Measurements from ENCODE around the gene SEMA3E. TPM values are rescaled to one million over a fixed set of nuclear protein-coding genes. Genes with fewer than 3 reads are reported as not detected.

Gene SEMA3E
- total RNA-seq, 1 donor from 2014 or later, result not detected

- Mint-ChIP-seq H3K4me1 (no peaks in the 10 kb centered on the region), H3K27ac (no peak overlapping the region), H3K27me3 (no peaks in the 10 kb centered on the region), H3K9me3 (no peaks in the 10 kb centered on the region), H3K36me3 (ENCODE audit: low read depth) (no peaks in the 10 kb centered on the region), H3K4me3 (no peak overlapping the region)
- DNase-seq, result no peak
- intact Hi-C loops (cut with micrococcal nuclease), result no loop called here
These were observed 35.7 kb downstream of the SEMA3E start for GRCh38 chr7:83613232-83613631.

DNA sequence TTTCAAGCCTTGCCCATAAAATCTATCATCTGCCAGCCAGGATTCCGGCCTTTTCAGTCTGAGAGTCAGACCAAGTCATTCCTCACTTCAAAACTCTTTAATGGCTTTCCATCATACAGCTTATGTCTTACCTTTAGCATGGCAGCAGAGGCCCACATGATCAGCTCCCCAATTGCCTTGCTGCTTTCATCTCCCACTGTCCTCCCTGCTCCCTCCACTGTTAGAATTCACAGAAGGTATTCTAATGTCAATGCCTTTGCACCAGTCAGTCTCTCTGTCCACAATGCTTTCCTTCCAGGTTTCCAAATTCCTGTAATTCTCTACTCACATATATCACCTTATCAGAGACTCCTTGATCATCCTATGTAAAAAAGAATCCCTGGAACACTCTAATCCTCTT lies 37.2 kb downstream of the SEMA3E start:
- no peak for DNase-seq
- no peaks in the 10 kb centered on the region for H3K4me1 Mint-ChIP-seq
- H3K27ac Mint-ChIP-seq, result no peak overlapping the region
- H3K4me3 Mint-ChIP-seq, result no peak overlapping the region
- H3K36me3 Mint-ChIP-seq (ENCODE audit: low read depth), result no peaks in the 10 kb centered on the region
- intact Hi-C loops (cut with micrococcal nuclease), result no loop called here
- no peaks in the 10 kb centered on the region for H3K27me3 Mint-ChIP-seq
- no peaks in the 10 kb centered on the region for H3K9me3 Mint-ChIP-seq

GRCh38 chr7:83610649-83611304 lies 38.2 kb downstream of the SEMA3E start:
- Mint-ChIP-seq H3K27me3 (no peaks in the 10 kb centered on the region), H3K36me3 (ENCODE audit: low read depth) (no peaks in the 10 kb centered on the region), H3K9me3 (no peaks in the 10 kb centered on the region), H3K27ac (no peak overlapping the region), H3K4me1 (no peaks in the 10 kb centered on the region), H3K4me3 (no peak overlapping the region)
- intact Hi-C loops (cut with micrococcal nuclease), result no loop called here
- DNase-seq, result no peak

DNA sequence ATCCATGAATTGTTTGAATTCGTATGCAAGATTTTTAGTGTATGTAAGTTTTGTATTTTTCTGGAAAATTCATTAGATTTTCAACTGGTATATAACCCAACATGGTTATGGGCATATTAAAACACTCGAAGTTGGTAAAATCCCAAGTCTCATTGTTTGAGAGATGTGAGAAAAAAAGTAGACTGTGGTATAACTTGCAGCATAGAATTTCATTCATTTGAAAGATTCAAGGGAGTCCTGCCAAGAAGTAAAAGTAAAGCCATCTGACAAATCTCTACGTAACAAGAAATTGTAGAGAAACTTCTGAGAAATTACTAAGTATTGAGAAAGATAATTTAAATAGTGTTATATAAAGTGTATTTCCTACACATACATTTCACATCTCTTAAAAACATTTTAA lies 40.2 kb downstream of the SEMA3E start:
- no peaks in the 10 kb centered on the region for H3K9me3 Mint-ChIP-seq
- H3K27me3 Mint-ChIP-seq, result no peaks in the 10 kb centered on the region
- DNase-seq, result no peak
- H3K4me1 Mint-ChIP-seq, result no peaks in the 10 kb centered on the region
- intact Hi-C loops (cut with micrococcal nuclease), result no loop called here
- no peak overlapping the region for H3K4me3 Mint-ChIP-seq
- H3K27ac Mint-ChIP-seq, result no peak overlapping the region
- H3K36me3 Mint-ChIP-seq (ENCODE audit: low read depth), result no peaks in the 10 kb centered on the region

DNA sequence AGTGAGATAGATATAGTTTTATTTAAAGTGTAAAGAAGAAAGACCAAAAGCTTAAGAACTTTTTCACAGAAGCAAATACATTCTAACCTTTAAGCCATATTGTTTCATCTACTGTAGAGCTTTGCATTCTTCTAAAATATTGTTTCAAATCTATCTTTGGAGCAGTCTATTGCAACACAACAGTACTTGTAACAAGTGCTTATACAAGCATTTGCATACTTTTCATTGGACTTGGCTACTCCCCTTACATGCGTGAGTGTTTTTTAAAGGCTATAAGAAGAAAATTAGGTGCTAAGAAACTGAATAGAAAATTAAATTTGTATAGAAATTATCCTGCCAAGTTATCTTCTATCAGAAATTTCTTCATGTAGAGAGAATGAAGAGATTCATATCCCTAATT lies 45.3 kb downstream of the SEMA3E start:
- intact Hi-C loops (cut with micrococcal nuclease), result no loop called here
- no peak overlapping the region for H3K4me3 Mint-ChIP-seq
- H3K9me3 Mint-ChIP-seq, result no peaks in the 10 kb centered on the region
- no peaks in the 10 kb centered on the region for H3K4me1 Mint-ChIP-seq
- H3K27me3 Mint-ChIP-seq, result no peaks in the 10 kb centered on the region
- H3K36me3 Mint-ChIP-seq (ENCODE audit: low read depth), result no peaks in the 10 kb centered on the region
- H3K27ac Mint-ChIP-seq, result no peak overlapping the region
- no peak for DNase-seq

GRCh38 chr7:83599131-83599530 lies 49.8 kb downstream of the SEMA3E start:
- Mint-ChIP-seq H3K27ac (no peak overlapping the region), H3K4me1 (no peaks in the 10 kb centered on the region), H3K36me3 (ENCODE audit: low read depth) (no peaks in the 10 kb centered on the region), H3K4me3 (no peak overlapping the region), H3K27me3 (no peaks in the 10 kb centered on the region), H3K9me3 (no peaks in the 10 kb centered on the region)
- intact Hi-C loops (cut with micrococcal nuclease), result no loop called here
- no peak for DNase-seq

GRCh38 chr7:83593921-83594475 lies 54.9 kb downstream of the SEMA3E start:
- H3K4me3 Mint-ChIP-seq, result no peak overlapping the region
- no peaks in the 10 kb centered on the region for H3K36me3 Mint-ChIP-seq (ENCODE audit: low read depth)
- H3K27me3 Mint-ChIP-seq, result no peaks in the 10 kb centered on the region
- DNase-seq, result no peak
- intact Hi-C loops (cut with micrococcal nuclease), result no loop called here
- no peak overlapping the region for H3K27ac Mint-ChIP-seq
- H3K9me3 Mint-ChIP-seq, result no peaks in the 10 kb centered on the region
- H3K4me1 Mint-ChIP-seq, result no peaks in the 10 kb centered on the region

DNA sequence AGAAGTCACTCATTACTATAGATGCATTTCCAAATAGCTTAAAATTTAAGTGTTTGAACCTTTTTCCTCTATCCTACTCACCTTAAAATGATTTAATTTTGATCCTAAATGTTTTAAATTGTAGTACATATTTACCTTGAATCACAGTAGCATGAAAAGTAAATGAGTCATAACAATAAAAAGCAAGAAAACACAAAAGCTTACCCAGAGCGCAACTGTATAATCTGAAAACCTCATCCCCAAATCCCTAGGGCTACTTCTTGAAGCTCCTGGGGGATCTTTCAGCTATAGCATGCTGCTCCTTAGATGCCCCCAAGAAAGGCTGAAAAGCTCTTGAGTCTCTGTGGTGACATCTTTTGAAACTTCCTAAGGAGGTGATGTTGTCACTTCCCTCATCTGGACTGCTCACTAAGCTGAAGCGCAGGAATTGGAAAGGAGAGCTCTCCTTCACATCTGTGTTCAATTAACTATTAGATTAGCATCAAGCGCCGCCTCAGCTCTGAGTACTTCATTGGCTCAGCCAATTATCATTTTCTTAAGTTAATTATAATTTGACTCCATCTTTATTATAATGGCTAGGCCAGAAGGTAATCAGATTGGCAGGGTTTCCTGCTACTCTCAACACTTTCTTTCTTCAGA lies 60.2 kb downstream of the SEMA3E start:
- Mint-ChIP-seq H3K4me3 (no peak overlapping the region), H3K27ac (no peak overlapping the region), H3K4me1 (no peaks in the 10 kb centered on the region), H3K9me3 (no peaks in the 10 kb centered on the region), H3K36me3 (ENCODE audit: low read depth) (no peaks in the 10 kb centered on the region), H3K27me3 (no peaks in the 10 kb centered on the region)
- no peak for DNase-seq
- intact Hi-C loops (cut with micrococcal nuclease), result no loop called here

DNA sequence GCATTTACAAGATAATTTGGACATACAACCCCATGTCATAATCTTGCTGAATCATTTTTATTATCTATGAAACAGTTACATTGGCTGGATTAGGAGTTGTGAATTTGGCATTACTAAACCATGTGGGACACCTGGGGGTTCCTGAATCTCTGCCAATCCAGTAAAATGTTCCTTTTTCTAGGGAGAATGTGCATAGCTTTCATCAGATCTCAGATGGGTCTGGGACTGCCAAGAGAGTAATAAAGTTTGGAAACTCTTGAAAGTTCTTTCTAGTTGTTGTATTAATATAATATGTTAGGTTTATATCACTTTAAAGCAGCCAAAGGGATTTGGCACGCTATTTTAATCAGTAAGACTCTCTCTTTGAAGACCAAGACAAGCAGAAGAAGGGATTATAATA lies 62.7 kb downstream of the SEMA3E start:
- H3K4me3 Mint-ChIP-seq, result no peak overlapping the region

GRCh38 chr7:83581667-83582435 lies 67.1 kb downstream of the SEMA3E start:
- intact Hi-C loops (cut with micrococcal nuclease), result no loop called here
- Mint-ChIP-seq H3K27ac (no peak overlapping the region), H3K9me3 (no peaks in the 10 kb centered on the region), H3K36me3 (ENCODE audit: low read depth) (no peaks in the 10 kb centered on the region), H3K27me3 (no peaks in the 10 kb centered on the region), H3K4me1 (no peaks in the 10 kb centered on the region), H3K4me3 (no peak overlapping the region)
- no peak for DNase-seq

More for the DNA sequence above, 62.7 kb downstream of the SEMA3E start:
- no peak for DNase-seq
- Mint-ChIP-seq H3K4me1 (no peaks in the 10 kb centered on the region), H3K27ac (no peak overlapping the region), H3K36me3 (ENCODE audit: low read depth) (no peaks in the 10 kb centered on the region), H3K9me3 (no peaks in the 10 kb centered on the region), H3K27me3 (no peaks in the 10 kb centered on the region)
- intact Hi-C loops (cut with micrococcal nuclease), result no loop called here

DNA sequence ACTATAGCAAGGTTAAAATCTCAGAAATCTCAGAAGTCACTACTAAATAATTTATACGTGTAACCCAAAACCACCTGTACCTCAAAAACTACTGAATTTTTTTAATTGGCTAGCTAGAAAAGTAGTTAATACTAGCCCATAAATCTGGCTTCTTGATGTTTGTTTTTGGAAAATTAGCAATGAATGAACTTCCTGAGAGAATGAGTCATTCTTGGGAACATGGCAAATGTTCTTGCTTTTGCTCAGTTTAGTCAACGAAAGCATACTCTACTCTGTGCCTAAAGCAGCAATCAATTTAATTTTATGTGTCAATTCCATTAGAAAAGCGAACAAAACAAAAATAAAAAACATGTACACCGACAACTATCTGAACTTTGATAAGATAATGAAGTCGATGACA lies 69.2 kb downstream of the SEMA3E start:
- Mint-ChIP-seq H3K27me3 (no peaks in the 10 kb centered on the region), H3K9me3 (no peaks in the 10 kb centered on the region), H3K4me3 (no peak overlapping the region), H3K27ac (no peak overlapping the region), H3K36me3 (ENCODE audit: low read depth) (no peaks in the 10 kb centered on the region), H3K4me1 (no peaks in the 10 kb centered on the region)
- DNase-seq, result no peak
- intact Hi-C loops (cut with micrococcal nuclease), result no loop called here

DNA sequence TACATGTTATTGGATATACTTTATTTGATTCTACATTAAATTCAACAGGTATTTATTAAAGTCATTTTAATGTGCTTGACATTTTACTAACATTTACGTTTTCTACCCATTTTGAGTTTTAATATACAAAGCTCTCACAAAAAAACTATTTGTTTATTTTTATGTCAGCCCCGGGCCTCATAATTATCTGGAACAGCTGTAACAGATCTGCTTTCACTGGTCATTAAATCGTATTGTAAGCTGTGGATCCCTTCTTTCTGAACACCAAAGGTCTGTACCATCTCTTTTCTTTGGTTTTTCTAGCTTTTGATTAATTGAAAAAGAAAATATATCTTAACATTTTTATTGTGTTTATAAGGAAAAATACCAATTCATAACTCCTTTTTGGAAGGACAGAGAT lies 73.5 kb downstream of the SEMA3E start:
- Mint-ChIP-seq H3K27ac (no peak overlapping the region), H3K4me3 (no peak overlapping the region), H3K4me1 (no peaks in the 10 kb centered on the region), H3K36me3 (ENCODE audit: low read depth) (no peaks in the 10 kb centered on the region), H3K27me3 (no peaks in the 10 kb centered on the region), H3K9me3 (no peaks in the 10 kb centered on the region)
- no peak for DNase-seq
- intact Hi-C loops (cut with micrococcal nuclease), result no loop called here

DNA sequence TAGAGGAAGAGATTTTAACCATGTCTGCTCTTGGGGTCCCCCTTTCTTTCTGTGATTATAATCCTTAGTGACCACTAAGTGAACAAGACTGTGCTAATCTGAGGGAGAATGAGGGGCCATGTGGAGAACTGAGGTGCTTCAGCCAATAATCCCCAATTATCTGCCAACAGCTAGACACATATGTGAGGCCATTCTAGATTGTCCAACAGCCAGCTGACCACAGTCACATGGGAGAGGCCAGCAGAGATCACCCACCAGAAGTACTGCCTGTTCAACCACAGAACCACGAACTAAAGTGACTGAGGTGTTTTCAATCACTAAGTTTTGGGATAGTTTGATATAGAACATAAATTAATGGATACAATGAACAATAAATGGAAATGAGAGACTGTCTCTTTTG lies 74.3 kb downstream of the SEMA3E start:
- H3K27me3 Mint-ChIP-seq, result no peaks in the 10 kb centered on the region
- H3K27ac Mint-ChIP-seq, result no peak overlapping the region
- no peaks in the 10 kb centered on the region for H3K36me3 Mint-ChIP-seq (ENCODE audit: low read depth)
- H3K4me1 Mint-ChIP-seq, result no peaks in the 10 kb centered on the region
- no peak overlapping the region for H3K4me3 Mint-ChIP-seq
- DNase-seq, result no peak
- H3K9me3 Mint-ChIP-seq, result no peaks in the 10 kb centered on the region
- intact Hi-C loops (cut with micrococcal nuclease), result no loop called here

DNA sequence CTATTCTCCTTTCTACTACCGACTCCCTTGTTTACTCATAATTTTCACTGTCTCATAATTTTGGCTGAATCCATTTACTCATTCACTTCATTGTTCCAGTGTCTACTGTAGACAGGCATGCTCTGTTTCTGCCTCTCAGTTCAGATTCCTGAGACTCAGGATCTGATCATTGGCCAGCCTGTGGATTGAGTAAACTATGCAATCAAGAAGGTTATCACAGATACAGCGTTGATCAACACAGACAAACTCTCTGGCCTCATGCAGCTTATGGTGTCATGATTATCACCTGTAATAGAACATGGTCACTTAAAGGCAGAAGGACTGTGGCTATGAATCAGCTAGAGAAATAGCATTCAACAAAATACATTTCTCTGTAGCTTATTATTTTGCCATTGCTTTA lies 86.0 kb downstream of the SEMA3E start:
- intact Hi-C loops (cut with micrococcal nuclease), result no loop called here
- H3K4me1 Mint-ChIP-seq, result no peaks in the 10 kb centered on the region
- no peaks in the 10 kb centered on the region for H3K36me3 Mint-ChIP-seq (ENCODE audit: low read depth)
- no peak overlapping the region for H3K4me3 Mint-ChIP-seq
- H3K9me3 Mint-ChIP-seq, result no peaks in the 10 kb centered on the region
- DNase-seq, result no peak
- no peak overlapping the region for H3K27ac Mint-ChIP-seq
- no peaks in the 10 kb centered on the region for H3K27me3 Mint-ChIP-seq
